Chondrocyte (in vitro differentiated cells): Measurements from ENCODE around the gene SARS2. TPM values are rescaled to one million over a fixed set of nuclear protein-coding genes. Genes with fewer than 3 reads are reported as not detected.

Experiments used
- DNase-seq: peaks from one replicate; pipeline ENCODE4 v3.0.0; 2021; ENCODE audit warnings: mixed read lengths, low spot score
- H3K27ac Mint-ChIP-seq: one replicate; pipeline ENCODE4 v1.8.0; 2021; ENCODE audit warnings: mild to moderate bottlenecking, moderate library complexity, mixed read lengths; ENCODE audit not compliant: unreplicated experiment
- H3K27me3 Mint-ChIP-seq: 2 replicates; pipeline ENCODE4 v1.8.0; 2021; ENCODE audit warnings: low read depth, mixed read lengths
- H3K36me3 Mint-ChIP-seq: 2 replicates; pipeline ENCODE4 v1.8.0; 2021; ENCODE audit warnings: low read depth, mixed read lengths
- H3K4me1 Mint-ChIP-seq: 2 replicates; pipeline ENCODE4 v1.8.0; 2021; ENCODE audit warnings: low read depth, mild to moderate bottlenecking, mixed read lengths
- H3K4me3 Mint-ChIP-seq: one replicate; pipeline ENCODE4 v1.8.0; 2021; ENCODE audit warnings: mild to moderate bottlenecking, moderate library complexity, mixed read lengths; ENCODE audit not compliant: unreplicated experiment
- H3K9me3 Mint-ChIP-seq: 2 replicates; pipeline ENCODE4 v1.8.0; 2021; ENCODE audit warnings: low read depth, mixed read lengths
- total RNA-seq: library from RNA; stranded (reverse); gene quantifications from 3 replicates; pipeline ENCODE4 v1.2.1, GENCODE V29; 2021
- TF ChIP-seq, protein P1 (sequence below): fragments of 200-600 bp; sonication (generic); IDR thresholded peaks from 2 replicates; pipeline ENCODE4 v1.5.0; 2021; ENCODE audit warnings: antibody characterized with exemption, mild to moderate bottlenecking, moderate library complexity

SARS2 gene
- total RNA-seq, 1 donor from 2014 or later: 15.6 TPM

DNA sequence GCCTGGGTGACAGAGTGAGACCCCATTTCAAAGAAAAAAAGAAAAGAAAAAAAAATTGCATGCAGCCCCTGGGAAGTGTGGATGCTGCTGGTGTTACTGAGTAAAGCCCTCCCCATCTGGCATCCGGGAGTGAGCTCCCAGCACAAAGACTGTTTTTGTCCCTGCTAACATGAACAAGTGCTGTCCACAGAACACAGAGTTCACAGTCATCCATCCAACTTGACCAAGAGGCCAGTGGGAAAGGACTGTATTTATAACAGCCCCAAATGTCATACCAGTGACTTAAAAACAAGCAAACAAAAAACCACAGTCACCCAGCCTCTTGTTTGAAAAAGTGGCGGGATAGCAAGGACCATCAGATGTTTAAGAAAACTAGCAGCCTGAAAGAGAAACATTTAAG, 34.2 kb upstream of the SARS2 start:
- no peaks in the 10 kb centered on the region for H3K9me3 Mint-ChIP-seq
- H3K27me3 Mint-ChIP-seq: no peaks in the 10 kb centered on the region
- no peak overlapping the region for H3K4me3 Mint-ChIP-seq
- DNase-seq: no peak
- H3K27ac Mint-ChIP-seq: no peak overlapping the region
- H3K36me3 Mint-ChIP-seq: no peaks in the 10 kb centered on the region
- TF ChIP-seq, protein P1, sequence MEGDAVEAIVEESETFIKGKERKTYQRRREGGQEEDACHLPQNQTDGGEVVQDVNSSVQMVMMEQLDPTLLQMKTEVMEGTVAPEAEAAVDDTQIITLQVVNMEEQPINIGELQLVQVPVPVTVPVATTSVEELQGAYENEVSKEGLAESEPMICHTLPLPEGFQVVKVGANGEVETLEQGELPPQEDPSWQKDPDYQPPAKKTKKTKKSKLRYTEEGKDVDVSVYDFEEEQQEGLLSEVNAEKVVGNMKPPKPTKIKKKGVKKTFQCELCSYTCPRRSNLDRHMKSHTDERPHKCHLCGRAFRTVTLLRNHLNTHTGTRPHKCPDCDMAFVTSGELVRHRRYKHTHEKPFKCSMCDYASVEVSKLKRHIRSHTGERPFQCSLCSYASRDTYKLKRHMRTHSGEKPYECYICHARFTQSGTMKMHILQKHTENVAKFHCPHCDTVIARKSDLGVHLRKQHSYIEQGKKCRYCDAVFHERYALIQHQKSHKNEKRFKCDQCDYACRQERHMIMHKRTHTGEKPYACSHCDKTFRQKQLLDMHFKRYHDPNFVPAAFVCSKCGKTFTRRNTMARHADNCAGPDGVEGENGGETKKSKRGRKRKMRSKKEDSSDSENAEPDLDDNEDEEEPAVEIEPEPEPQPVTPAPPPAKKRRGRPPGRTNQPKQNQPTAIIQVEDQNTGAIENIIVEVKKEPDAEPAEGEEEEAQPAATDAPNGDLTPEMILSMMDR: no peak
- H3K4me1 Mint-ChIP-seq: peaks cover 7% of the 10 kb centered on the region

DNA sequence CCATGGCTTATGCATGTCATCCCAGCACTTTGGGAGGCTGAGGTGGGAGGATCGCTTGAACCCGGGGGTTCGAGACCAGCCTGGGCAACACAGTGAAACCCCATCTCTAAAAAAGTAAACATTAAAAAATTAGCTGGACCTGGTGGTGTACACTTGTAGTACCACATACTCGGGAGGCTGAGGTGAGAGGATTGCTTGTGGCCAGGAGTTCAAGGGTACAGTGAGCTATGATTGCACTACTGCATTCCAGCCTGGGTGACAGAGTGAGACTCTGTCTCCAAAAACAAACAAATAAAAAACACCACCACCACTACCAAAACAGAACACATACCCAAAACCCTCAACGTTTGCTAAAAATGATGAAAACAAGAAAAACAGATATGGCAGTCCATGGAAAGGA, 29.1 kb upstream of the SARS2 start:
- no peaks in the 10 kb centered on the region for H3K27me3 Mint-ChIP-seq
- TF ChIP-seq, protein P1: no peak
- no peak overlapping the region for H3K27ac Mint-ChIP-seq
- no peak for DNase-seq
- no peaks in the 10 kb centered on the region for H3K9me3 Mint-ChIP-seq
- peaks cover 7% of the 10 kb centered on the region for H3K4me1 Mint-ChIP-seq
- H3K4me3 Mint-ChIP-seq: no peak overlapping the region
- peaks cover 2% of the 10 kb centered on the region for H3K36me3 Mint-ChIP-seq

DNA sequence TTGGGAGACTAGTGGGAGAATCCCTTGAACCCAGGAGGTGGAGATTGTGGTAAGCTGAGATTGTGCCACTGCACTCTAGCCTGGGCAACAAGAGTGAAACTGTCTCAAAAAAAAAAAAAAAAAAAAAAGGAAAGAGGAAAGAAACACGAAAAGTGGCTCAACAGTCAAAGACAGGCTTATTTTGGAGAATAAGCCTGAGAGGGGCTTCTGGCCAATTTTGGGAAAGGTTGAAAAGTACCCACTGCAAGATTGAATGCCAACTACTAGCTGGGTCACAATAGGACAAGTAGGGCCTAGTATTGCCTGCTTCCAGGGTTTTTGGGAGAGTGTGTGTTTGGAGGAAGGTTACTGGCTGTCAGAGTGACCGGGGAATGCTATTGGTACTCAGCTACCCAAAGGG, 27.7 kb upstream of the SARS2 start:
- Mint-ChIP-seq H3K36me3 (peaks cover 5% of the 10 kb centered on the region), H3K4me1 (peaks cover 11% of the 10 kb centered on the region), H3K27me3 (no peaks in the 10 kb centered on the region), H3K9me3 (no peaks in the 10 kb centered on the region), H3K4me3 (no peak overlapping the region), H3K27ac (no peak overlapping the region)
- no peak for DNase-seq
- TF ChIP-seq, protein P1: no peak

DNA sequence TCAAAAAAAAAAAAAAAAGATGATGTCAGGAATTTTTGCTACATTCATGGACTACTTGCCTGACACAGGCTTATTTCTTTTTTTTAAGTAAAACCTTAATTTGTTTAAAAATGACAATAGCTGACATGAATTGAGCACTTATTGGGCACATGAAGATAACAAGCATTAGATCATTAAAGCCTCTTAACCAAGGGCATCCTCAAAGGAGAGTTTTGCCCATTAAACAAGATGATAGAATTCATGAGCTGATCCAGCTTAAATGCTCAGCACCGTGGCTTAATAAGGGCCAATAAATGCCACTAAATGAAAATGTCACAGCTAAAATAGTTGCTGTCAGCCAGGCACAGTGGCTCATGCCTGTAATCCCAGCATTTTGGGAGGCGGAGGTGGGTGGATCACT, 25.7 kb upstream of the SARS2 start:
- DNase-seq: no peak
- Mint-ChIP-seq H3K36me3 (peaks cover 10% of the 10 kb centered on the region), H3K4me3 (no peak overlapping the region), H3K9me3 (no peaks in the 10 kb centered on the region), H3K27me3 (no peaks in the 10 kb centered on the region), H3K27ac (no peak overlapping the region), H3K4me1 (peaks cover 16% of the 10 kb centered on the region)
- TF ChIP-seq, protein P1: no peak

DNA sequence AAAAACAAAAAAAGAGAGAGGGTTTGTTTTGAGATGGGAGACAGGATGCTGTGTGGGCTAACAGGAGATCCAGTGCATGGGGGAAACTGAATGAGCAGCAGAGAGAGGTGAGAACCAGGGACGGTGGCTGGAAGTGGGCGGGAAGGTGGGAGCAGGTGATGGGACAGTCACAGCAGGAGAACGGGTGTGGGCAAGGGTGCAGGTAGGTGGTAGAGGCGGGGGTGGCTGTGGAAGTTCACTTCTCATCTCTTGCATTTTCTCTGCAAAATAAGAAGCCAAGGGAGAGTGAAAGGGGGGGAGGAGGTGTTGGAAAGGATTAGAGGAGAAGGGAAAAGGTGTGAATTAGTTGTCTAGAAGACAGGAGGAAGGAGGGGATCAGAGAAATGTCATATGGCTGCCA, 23.1 kb upstream of the SARS2 start:
- Mint-ChIP-seq H3K4me3 (no peak overlapping the region), H3K36me3 (peaks cover 10% of the 10 kb centered on the region), H3K4me1 (peaks cover 25% of the 10 kb centered on the region), H3K27ac (no peak overlapping the region), H3K27me3 (no peaks in the 10 kb centered on the region), H3K9me3 (no peaks in the 10 kb centered on the region)
- TF ChIP-seq, protein P1: no peak
- DNase-seq: no peak
